Measurements from ENCODE around the gene RNF150.

The RNF150 gene

DNA sequence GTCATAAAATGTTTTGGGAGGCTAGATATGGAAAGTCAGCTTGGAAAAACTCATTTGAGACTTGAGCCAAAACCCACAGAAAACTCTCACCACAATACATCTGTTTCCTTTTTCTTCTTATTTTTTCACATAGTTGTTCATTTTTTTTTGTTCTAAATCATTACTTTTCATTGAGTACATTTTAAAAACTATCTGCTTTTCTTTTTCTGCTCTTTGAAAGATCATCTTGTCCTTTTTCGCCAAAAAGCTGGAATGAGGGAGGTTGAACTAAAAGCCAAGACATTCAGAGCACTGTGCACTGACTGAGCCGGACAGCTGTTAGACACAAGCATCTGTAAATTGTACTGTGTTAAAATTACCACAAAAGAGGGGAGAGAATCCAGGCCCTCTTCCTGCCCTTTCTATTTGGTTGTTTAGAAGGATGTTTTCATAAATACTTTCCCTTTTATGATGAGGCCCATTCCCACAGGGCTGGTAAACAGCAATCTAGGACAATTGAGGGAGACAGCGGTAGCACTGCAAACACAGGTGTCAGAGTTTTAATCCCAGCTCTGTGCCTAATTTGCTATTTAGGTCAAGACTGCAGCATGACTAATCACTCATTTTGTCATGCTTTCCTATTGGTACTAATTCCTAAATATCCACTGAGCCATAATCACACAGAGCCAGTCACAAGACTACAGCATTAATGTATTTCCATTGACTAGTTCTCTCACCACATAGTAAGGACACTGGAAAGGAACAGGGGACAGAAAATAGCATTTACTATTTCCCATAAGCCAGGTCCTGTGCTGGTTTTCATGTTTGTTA lies 7.3 kb upstream of the RNF150 start:
- TF ChIP-seq, protein P1, sequence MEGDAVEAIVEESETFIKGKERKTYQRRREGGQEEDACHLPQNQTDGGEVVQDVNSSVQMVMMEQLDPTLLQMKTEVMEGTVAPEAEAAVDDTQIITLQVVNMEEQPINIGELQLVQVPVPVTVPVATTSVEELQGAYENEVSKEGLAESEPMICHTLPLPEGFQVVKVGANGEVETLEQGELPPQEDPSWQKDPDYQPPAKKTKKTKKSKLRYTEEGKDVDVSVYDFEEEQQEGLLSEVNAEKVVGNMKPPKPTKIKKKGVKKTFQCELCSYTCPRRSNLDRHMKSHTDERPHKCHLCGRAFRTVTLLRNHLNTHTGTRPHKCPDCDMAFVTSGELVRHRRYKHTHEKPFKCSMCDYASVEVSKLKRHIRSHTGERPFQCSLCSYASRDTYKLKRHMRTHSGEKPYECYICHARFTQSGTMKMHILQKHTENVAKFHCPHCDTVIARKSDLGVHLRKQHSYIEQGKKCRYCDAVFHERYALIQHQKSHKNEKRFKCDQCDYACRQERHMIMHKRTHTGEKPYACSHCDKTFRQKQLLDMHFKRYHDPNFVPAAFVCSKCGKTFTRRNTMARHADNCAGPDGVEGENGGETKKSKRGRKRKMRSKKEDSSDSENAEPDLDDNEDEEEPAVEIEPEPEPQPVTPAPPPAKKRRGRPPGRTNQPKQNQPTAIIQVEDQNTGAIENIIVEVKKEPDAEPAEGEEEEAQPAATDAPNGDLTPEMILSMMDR (IDR thresholded peaks at IDR 0.05): no peak

- TF ChIP-seq, protein P1 (IDR thresholded peaks at IDR 0.05): no peak
These were observed 1.0 kb upstream of the RNF150 start for GRCh38 chr4:141133999-141134995.

- TF ChIP-seq, protein P1 (IDR thresholded peaks at IDR 0.05): no peak
These were observed 542 bp downstream of the RNF150 start for GRCh38 chr4:141132709-141133145.

DNA sequence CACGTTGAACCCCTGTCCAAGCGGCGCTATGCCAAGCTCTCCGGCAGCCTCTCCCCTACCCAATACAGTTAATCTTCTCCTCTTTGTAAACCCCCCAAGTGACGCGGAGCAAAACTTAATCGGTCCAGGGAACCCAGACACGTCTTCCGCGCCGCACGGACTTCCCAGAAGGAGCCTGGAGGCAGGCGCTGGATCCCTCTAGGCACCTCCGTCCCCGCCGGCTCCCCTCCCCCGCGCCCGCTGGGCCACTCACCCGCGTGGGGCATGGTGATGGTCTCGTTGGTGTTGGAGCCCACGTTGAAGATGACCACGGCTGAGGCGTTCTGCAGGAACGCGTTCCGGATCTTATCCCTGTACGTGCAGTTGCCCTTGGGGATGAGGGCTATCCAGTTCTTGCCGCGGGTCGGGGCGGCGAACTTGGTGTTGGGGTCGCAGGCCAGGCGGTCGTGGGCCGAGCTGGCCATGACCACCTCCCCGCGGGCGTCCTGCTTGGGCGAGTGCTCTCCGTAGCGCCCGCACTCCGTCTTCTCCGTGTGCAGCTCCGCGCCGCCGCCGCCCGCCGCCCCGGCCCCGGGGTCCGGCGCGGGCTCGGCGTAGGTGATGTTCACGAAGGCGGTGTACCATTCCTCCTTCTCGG lies 1.1 kb downstream of the RNF150 start:
- TF ChIP-seq, protein P1 (IDR thresholded peaks at IDR 0.05): no peak

- TF ChIP-seq, protein P1 (IDR thresholded peaks at IDR 0.05): no peak
These were observed 1.6 kb downstream of the RNF150 start for GRCh38 chr4:141131723-141132071.

GRCh38 chr4:141130947-141131605 lies 2.2 kb downstream of the RNF150 start:
- TF ChIP-seq, protein P1 (IDR thresholded peaks at IDR 0.05): no peak

GRCh38 chr4:141127884-141128283 lies 5.4 kb downstream of the RNF150 start:
- TF ChIP-seq, protein P1 (IDR thresholded peaks at IDR 0.05): no peak

Measured in LNCAP (cell line).